Measurements from ENCODE around the gene PGRMC1.
"Not testable (repeated sequence)": the region's sequence is repeated elsewhere in the genome, so short reads cannot be mapped to it uniquely, and the experiment has no call there.

Gene PGRMC1

DNA sequence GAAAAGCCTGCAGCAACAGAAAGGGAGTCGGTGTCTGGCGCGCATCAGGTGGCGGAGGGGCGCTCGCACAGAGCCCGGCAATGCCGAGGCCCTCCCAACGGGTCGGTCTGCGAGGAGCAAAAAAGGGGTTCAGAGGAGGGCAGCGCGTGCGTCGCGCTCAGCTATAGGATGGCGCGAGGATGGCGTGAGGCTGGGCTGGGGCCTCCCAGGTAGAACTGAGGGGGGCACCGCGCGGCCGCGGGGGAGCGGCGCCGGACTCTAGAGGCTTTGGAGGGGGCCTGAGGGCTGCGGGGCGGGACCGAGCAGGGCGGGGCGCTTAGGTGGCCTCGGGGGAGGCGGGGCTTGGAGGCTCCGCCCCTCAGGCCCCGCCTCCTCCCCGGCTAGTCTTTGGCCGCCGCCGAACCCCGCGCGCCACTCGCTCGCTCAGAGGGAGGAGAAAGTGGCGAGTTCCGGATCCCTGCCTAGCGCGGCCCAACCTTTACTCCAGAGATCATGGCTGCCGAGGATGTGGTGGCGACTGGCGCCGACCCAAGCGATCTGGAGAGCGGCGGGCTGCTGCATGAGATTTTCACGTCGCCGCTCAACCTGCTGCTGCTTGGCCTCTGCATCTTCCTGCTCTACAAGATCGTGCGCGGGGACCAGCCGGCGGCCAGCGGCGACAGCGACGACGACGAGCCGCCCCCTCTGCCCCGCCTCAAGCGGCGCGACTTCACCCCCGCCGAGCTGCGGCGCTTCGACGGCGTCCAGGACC, at the start of gene PGRMC1:
Gene PGRMC1, plus strand, starts transcription at position 414 of the 751 bp plus-strand sequence. Its CDS starts 79 bp downstream, at position 493.
- DNase-seq, result peak; percentile 0

DNA sequence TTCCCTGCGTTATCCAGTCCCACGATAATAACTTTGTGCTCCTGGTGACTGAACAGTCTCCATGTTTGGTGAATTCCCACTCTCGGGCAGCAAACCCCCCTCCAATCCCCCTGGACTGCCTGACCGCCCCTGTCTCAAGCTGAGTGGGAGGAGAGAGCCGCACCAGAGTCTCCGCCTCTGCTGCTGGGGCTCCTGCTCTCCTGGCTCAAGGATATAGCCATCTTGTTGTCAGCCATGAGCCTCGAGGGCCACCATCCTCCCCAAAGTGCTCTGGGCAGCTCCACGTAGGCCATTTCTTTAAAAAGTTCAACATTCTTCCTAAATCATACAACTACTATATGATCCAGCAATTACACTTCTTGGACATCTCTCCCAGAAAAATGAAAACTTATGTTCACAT, 49.3 kb upstream of the PGRMC1 start:
- DNase-seq, result no peak

GRCh38 chrX:119187298-119187697, 48.8 kb upstream of the PGRMC1 start:
- DNase-seq, result no peak

DNA sequence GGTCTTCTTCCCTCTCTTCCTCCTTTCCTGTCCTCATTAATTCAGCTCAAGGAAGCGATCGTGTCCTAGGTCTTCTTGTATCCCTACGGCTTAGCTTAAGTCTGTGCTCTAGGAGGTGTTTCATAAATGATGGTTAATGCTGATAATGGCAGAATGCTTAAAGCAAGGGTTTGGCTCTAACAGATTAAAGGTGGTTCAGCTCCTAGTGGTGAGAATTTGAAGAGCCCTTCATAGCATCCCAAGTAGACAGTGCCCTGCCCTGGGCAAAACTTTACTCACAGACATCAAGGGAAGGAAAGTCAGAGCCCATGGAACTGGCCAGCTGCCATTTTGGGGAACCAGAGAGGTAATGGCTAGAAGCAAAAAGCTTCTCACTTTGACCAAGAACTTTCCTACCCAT, 47.0 kb upstream of the PGRMC1 start:
- DNase-seq, result no peak

DNA sequence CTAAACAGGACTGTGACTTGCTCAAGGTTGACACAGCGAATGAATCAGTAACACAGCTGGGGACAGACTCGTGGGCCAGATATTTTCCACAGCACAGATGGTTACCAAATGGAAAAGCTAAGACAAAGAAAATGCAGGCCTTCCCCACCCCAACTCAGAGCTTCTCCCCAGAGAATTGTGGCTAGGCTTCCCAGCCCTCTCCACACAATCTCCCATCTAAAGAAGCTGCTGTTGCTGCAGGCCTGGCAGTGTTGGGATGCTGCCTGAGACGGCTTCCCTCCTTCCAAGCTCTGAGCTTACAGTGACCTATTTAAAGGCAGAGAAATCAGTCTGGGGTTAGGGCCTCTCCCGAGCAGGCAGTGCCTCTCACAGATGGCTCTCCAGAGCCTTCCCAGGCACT, 46.5 kb upstream of the PGRMC1 start:
- DNase-seq, result no peak

- no peak for DNase-seq
Measured at GRCh38 chrX:119190091-119190681, 45.9 kb upstream of the PGRMC1 start.

DNA sequence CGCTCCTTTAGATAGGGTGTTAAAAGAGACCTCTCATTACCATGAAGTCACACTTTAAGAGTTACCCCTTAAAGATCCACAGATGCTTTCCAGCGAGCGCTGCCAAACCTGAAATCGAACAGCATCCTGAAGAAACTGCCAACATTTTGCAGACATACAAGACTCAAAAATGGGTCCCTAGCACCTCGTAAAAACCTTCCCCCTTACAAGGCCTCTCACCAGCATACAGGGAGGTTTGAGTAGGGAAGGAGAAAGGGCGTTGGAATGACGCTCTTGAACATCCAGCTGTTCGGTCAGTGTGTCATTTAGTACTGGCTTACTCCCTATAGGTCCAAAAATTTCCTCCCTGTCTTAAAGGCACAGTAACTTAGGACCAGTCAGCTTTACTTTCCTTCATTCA, 45.3 kb upstream of the PGRMC1 start:
- DNase-seq, result no peak

- no peak for DNase-seq
Measured at GRCh38 chrX:119194621-119195020, 41.5 kb upstream of the PGRMC1 start.

DNA sequence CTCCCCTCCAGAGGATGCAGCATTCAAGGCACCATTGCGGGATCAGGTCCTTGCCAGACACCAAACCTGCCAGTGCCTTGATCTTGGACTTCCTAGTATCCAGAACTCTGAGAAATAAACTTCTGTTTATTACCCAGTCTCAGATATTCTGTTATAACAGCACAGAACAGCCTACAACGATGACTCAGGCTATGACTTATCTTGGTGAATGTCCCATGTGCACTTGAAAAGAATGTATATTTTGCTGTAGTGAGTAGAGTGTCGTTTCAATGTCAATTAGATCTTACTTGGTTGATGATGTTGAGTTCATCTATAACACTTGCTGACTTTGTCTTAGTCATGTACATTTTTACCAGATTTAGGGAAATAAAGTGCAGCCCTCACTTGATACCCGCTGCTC, 34.5 kb upstream of the PGRMC1 start:
- DNase-seq, result no peak

GRCh38 chrX:119206203-119206602, 29.9 kb upstream of the PGRMC1 start:
- no peak for DNase-seq

- not testable (repeated sequence) for DNase-seq
Measured at GRCh38 chrX:119207483-119207882, 28.6 kb upstream of the PGRMC1 start.

DNA sequence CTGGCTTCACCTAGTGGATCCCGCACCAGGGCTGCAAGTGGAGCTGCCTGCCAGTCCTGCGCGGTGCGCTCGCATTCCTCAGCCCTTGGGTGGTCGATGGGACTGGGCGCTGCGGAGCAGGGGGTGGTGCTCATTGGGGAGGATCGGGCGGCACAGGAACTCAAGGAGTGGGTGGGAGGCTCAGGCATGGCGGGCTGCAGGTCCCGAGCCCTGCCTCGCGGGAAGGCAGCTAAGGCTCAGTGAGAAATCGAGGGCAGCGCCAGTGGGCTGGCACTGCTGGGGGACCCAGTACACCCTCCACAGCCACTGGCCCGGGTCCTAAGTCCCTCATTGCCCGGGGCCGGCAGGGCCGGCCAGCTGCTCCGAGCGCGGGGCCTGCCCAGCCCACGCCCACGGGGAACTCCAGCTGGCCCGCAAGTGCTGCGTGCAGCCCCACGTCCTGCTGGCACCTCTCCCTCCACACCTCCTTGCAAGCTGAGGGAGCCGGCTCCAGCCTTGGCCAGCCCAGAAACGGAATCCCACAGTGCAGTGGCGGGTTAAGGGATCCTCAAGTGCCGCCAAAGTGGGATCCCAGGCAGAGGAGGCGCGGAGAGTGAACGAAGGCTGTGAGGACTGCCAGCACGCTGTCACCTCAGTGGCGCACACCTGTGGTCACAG, 27.6 kb upstream of the PGRMC1 start:
- no peak for DNase-seq

DNA sequence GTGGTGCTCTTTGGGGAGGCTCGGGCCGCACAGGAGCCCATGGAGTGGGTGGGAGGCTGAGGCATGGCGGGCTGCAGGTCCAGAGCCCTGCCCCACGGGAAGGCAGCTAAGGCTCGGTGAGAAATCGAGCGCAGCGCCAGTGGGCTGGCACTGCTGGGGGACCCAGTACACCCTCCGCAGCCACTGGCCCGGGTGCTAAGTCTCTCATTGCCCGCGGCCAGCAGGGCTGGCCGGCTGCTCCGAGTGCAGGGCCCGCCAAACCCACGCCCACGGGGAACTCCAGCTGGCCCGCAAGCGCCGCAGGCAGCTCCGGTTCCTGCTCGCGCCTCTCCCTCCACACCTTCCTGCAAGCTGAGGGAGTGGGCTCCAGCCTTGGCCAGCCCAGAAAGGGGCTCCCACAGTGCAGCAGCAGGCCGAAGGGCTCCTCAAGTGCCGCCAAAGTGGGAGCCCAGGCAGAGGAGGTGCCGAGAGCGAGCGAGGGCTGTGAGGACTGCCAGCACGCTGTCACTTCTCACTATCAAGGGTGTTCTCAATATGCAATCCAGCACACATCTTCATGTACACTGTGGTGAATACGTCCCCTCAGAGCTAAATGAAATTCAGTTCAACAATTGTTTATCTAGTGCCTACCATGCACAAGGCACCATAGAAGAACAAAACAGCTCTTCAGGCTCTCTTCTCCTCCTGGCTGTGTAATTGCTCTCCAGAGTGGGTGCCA, 25.0 kb upstream of the PGRMC1 start:
- not testable (repeated sequence) for DNase-seq

GRCh38 chrX:119211649-119212014, 24.5 kb upstream of the PGRMC1 start:
- no peak for DNase-seq

DNA sequence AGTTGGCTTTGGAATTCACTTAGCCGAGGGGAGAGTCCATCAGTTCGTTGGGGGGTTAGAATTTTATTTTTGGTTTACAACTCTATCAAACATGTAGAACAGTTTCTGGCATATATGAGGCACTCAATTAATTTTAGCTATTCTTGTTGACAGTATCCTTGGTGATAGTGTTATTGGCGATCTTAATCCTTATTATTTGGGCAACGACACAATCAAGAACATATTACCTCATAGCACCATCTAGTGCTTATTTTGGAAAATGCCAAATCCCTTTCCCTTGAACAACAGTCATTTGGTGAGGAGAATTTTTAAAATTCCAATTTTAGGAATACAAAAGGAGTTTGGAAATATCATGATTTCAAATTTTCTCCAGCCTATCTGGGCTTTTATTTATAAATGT, 17.9 kb upstream of the PGRMC1 start:
- DNase-seq, result no peak

DNA sequence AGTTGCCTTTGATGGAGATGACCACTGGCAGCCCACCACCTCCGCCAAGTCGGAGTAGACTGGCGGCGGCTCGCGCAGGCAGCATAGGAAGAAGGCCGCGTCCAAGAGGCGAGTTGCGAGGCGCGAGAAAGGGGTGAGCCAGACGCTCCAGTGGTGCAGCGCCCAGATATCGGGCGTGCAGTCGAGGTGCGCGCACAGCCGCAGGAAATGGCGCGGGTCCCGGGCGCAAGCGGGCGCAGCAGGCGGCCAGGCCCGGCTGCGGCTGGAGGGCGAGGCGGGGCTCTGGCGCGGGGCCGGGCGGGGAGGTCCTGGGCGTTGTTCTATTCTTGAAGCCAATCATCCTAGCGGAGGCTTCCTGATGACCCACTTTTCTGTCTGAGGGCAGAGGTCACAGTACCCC, 13.2 kb upstream of the PGRMC1 start:
- DNase-seq, result no peak

DNA sequence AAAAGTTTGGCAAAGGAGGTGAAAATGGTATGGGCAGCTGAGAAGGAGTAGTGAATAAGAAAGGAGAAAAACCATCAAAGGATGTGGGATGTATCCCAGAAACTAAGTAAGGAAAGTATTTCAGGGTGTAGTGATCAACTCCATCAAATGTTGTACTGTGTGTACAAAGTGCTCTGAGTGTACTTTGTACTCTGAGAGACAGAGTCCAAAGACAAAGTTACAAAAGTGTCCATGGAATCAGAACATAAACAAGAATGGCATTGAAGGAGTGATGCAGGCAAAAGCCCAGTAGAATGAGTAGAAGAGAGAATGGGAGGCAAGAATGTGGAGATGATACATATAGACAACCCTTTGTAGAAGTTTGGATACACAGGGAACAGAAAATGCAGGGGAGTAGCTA, 12.3 kb upstream of the PGRMC1 start:
- DNase-seq, result no peak

DNA sequence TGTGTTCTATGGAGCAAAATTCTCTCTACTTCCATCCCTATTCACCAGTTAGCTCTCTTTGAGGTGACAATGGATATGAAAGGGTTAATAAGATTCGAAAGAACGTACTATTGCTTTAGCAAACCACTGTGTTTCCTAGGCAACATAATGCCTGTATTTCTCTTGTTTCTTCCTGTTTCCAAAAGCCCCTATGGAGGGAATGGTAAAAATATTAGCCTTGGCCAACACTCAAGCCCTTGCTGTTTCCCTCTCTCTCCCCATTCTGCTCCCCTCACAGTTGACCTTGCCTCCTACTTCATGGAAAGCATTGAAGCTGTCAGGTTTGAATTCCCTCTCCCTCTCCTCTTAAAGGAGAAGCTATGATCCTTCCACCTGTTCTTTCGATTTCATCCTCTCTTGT, 9.6 kb upstream of the PGRMC1 start:
- no peak for DNase-seq

GRCh38 chrX:119228512-119229252, 7.4 kb upstream of the PGRMC1 start:
- DNase-seq, result no peak

DNA sequence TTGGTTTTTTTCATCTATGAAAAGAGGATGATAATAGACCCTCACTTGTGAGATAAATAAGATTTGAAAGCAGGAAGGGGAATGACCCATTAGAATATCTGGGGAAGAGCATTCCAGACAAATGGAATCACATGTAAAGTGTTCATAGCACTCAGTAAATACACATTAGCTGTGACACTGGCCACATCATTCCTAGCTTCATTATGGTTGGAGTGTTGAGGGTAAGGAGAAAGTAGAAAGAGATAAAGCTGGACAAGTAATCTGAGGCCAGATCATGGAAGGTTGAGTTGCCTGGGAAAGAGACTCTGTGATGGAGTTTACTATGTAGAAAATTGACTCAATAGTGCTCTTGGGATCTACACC, 6.9 kb upstream of the PGRMC1 start:
- no peak for DNase-seq

DNA sequence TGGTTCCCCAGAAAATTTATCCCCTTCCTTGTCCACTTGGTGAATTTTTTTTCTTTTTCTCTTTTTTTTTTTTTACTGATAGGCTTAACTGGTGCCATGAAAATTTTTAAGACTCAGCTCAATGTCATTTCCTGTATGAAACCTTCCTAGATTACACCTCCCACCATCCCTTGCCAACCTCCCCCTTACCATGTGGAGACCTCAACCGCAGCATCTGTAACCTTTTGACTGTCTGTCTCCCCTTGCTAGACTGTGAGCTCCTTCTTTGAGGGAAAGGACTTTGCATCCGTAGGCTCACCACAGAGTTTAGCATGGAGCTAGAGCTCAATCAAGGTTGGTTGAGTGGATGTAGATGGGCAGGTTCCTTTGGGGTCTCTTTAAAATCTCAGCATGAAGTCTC, 5.2 kb upstream of the PGRMC1 start:
- no peak for DNase-seq

- no peak for DNase-seq
Measured at GRCh38 chrX:119231936-119232445, 4.1 kb upstream of the PGRMC1 start.

- no peak for DNase-seq
Measured at GRCh38 chrX:119235051-119235511, 1.0 kb upstream of the PGRMC1 start.
